ENCODE data around the gene GARIN5A.

DNA sequence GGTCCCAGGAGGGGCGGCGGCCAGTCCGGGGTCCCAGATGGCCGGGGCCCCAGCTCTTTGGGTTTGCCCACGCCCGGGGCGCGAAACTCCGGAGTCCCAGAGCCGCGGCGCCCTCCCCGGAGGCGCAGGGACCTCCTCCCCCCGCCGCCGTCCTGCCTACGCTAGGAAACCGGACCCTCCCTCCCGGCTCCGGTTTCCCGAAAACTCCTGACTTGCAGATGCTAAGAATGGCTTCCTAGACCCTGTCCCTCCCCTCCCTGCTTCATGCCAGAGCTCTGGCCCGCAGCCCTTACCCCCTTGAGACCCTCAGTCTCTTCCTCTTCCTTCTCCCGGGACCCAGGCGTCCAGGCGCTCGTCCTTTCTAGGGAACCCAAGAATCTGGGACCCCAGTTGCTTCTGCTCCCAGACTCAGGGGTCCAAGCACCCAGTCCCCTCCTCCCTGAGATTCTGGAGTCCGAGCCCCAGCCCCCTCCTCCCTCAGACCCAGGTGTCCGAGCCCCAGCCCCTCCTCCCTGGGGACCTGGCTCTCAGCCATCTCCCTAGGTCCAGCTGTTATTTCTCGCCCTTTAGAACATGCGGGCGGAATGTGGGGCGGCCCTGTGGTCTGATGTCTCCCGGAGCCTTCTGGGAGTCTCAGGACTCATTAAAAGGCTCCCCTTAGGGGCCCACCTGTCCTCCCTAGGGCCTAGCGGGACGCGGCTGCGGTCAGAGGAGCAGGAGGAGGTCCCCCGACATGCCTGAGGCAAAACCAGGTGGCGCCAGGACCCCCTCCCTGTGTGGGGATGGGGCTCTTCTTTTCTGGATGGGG lies 44.2 kb downstream of the GARIN5A start, which contains the start of gene MYBPC2:
- TF ChIP-seq POLR2A (IDR thresholded peaks at IDR 0.05; ENCODE audit: low read depth, low read length) (no peak; the same call in 1 of the 2 replicates), POLR2AphosphoS5 (IDR thresholded peaks at IDR 0.05; ENCODE audit: low read depth, low read length) (no peak), TAF1 (IDR thresholded peaks at IDR 0.05; ENCODE audit: borderline replicate concordance, low read depth, low read length) (no peak)
